Upper lobe of left lung (tissue), 6 donors: ENCODE data around the gene LAMC1. TPM values are rescaled to one million over a fixed set of nuclear protein-coding genes. Genes with fewer than 3 reads are reported as not detected.

Experiments
- ATAC-seq, 2 donors: fragments of 200-7000 bp; cut with Tn5 transposase; one replicate each; pipeline ENCODE4 v1.9.1; 2022; ENCODE audit warnings: mild to moderate bottlenecking in 2 of 2, moderate library complexity in 2 of 2; ENCODE audit not compliant: low FRiP score in 2 of 2
- DNase-seq, 2 donors: peaks; one replicate each; pipeline ENCODE4 v3.0.0-alpha.2; 2019 to 2020
- H3K27ac ChIP-seq, 4 donors: fragments of 200-600 bp; sonication (generic); one replicate each; pipeline ENCODE4 v1.5.1; 2016 to 2019
- H3K27me3 ChIP-seq, 4 donors: fragments of 200-600 bp; sonication (generic); one replicate each; pipeline ENCODE4 v1.5.1; 2017 to 2019
- H3K36me3 ChIP-seq, 4 donors: fragments of 200-600 bp; sonication (generic); one replicate each; pipeline ENCODE4 v1.5.1; 2016 to 2019
- H3K4me1 ChIP-seq, 4 donors: fragments of 200-600 bp; sonication (generic); one replicate each; pipeline ENCODE4 v1.5.1; 2018 to 2019
- H3K4me3 ChIP-seq, 4 donors: fragments of 200-600 bp; sonication (generic); one replicate each; pipeline ENCODE4 v1.5.1; 2017 to 2019; ENCODE audit warnings: mild to moderate bottlenecking in 2 of 4, moderate library complexity in 1 of 4
- H3K9me3 ChIP-seq, 4 donors: fragments of 200-600 bp; sonication (generic); one replicate each; pipeline ENCODE4 v1.5.1; 2018 to 2019
- EP300 ChIP-seq, 4 donors: sonication (generic); formaldehyde crosslinking; IDR thresholded peaks; one replicate each; pipeline ENCODE4 v1.5.1; 2017; ENCODE audit warnings: antibody characterized with exemption in 4 of 4, control low read depth in 2 of 4
- POLR2A ChIP-seq, 4 donors: fragments of 450-650 bp; IDR thresholded peaks; one replicate each; pipeline ENCODE4 v1.5.1; 2016 to 2017; ENCODE audit warnings: antibody characterized with exemption in 4 of 4, mild to moderate bottlenecking in 2 of 4
- POLR2AphosphoS5 ChIP-seq, 2 donors: sonication (generic); formaldehyde crosslinking; IDR thresholded peaks; one replicate each; pipeline ENCODE4 v1.5.1; 2017; ENCODE audit warnings: antibody characterized with exemption in 2 of 2
- WGBS, 2 donors: methylation state at CpG; one replicate each; pipeline ENCODE4 v1.1.5; 2017 to 2018; 5-methylcytosine and 5-hydroxymethylcytosine counted together
- total RNA-seq, 6 donors: library from RNA; depleted of rRNA in 4 of 6; stranded (reverse); fragments of >200 nt in 4 of 6; gene quantifications; one replicate each; pipeline versions ENCODE4 v1.1.0 to v1.2.1, GENCODE V29; 2016 to 2021
- TF ChIP-seq, protein P1 (sequence below), 6 experiments: fragments of 450-650 bp in 4 of 6; fragments of 200-600 bp in 2 of 6; sonication (generic) in 2 of 6; IDR thresholded peaks; one replicate each; pipeline ENCODE4 v1.5.1; 2016 to 2019; ENCODE audit warnings: antibody characterized with exemption in 6 of 6
- donor health status: DM: no; HTN: no; CAD: no; lungs with moderate emphysema.
- donor health status: DM: no; HTN: yes; CAD: no; lungs with severe emphysema.

LAMC1 gene
- total RNA-seq, 6 donors from 2014 or later = 92.0 to 232 (median 134) TPM

DNA sequence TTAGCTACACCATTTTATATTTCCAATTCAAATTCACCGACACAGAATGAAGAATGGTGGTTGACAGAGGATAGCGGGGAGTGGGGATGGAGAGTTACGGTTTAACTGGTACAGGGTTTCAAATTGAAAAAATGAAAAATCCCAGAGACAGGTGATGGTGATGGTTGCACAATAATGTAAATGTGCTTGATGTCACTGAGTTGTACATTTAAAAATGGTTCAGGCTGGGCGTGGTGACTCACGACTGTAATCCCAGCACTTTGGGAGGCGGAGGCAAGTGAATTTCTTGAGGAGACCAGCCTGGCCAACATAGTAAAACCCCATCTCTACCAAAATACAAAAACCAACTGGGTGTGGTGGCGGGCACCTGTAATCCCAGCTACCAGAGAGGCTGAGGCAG lies 39.1 kb upstream of the LAMC1 start:
- 85 to 90% methylated on average over 7 of the region's 7 CpGs for WGBS, 2 donors
- ATAC-seq = no peak

GRCh38 chr1:182984621-182985020 lies 38.6 kb upstream of the LAMC1 start:
- Histone ChIP-seq H3K27me3 (no peaks in the 10 kb centered on the region), H3K36me3 (no peaks in the 10 kb centered on the region)
- ATAC-seq = no peak

More for the DNA sequence above, 39.1 kb upstream of the LAMC1 start:
- Histone ChIP-seq H3K27ac (no peak overlapping the region), H3K4me1 (no peaks in the 10 kb centered on the region), H3K36me3 (no peaks in the 10 kb centered on the region), H3K4me3 (no peak overlapping the region), H3K27me3 (no peaks in the 10 kb centered on the region), H3K9me3 (no peaks in the 10 kb centered on the region)
- no peak for DNase-seq
- TF ChIP-seq POLR2AphosphoS5 (IDR thresholded peaks at IDR 0.05) = no peak
- no peak for TF ChIP-seq POLR2A (IDR thresholded peaks at IDR 0.05)
- TF ChIP-seq, protein P1, sequence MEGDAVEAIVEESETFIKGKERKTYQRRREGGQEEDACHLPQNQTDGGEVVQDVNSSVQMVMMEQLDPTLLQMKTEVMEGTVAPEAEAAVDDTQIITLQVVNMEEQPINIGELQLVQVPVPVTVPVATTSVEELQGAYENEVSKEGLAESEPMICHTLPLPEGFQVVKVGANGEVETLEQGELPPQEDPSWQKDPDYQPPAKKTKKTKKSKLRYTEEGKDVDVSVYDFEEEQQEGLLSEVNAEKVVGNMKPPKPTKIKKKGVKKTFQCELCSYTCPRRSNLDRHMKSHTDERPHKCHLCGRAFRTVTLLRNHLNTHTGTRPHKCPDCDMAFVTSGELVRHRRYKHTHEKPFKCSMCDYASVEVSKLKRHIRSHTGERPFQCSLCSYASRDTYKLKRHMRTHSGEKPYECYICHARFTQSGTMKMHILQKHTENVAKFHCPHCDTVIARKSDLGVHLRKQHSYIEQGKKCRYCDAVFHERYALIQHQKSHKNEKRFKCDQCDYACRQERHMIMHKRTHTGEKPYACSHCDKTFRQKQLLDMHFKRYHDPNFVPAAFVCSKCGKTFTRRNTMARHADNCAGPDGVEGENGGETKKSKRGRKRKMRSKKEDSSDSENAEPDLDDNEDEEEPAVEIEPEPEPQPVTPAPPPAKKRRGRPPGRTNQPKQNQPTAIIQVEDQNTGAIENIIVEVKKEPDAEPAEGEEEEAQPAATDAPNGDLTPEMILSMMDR (IDR thresholded peaks at IDR 0.05) = no peak
- TF ChIP-seq EP300 (IDR thresholded peaks at IDR 0.05) = no peak

GRCh38 chr1:182985876-182986275 lies 37.3 kb upstream of the LAMC1 start:
- no peak overlapping the region for H3K27ac ChIP-seq
- H3K4me1 ChIP-seq = no peaks in the 10 kb centered on the region
- DNase-seq (no peak), ATAC-seq (no peak)
- H3K9me3 ChIP-seq = no peaks in the 10 kb centered on the region
- H3K36me3 ChIP-seq = no peaks in the 10 kb centered on the region
- TF ChIP-seq EP300 (IDR thresholded peaks at IDR 0.05) (no peak), POLR2A (IDR thresholded peaks at IDR 0.05) (no peak), POLR2AphosphoS5 (IDR thresholded peaks at IDR 0.05) (no peak)
- TF ChIP-seq, protein P1 (IDR thresholded peaks at IDR 0.05) = no peak
- WGBS, 2 donors = 93 to 100% methylated on average over 1 of the region's 1 CpG
- no peaks in the 10 kb centered on the region for H3K27me3 ChIP-seq
- no peak overlapping the region for H3K4me3 ChIP-seq

More at GRCh38 chr1:182984621-182985020, 38.6 kb upstream of the LAMC1 start:
- DNase-seq = no peak
- no peaks in the 10 kb centered on the region for H3K9me3 ChIP-seq
- WGBS, 2 donors = 94 to 97% methylated on average over 1 of the region's 1 CpG
- H3K4me3 ChIP-seq = no peak overlapping the region
- TF ChIP-seq POLR2A (IDR thresholded peaks at IDR 0.05) = no peak
- no peak for TF ChIP-seq EP300 (IDR thresholded peaks at IDR 0.05)
- TF ChIP-seq, protein P1 (IDR thresholded peaks at IDR 0.05) = no peak
- TF ChIP-seq POLR2AphosphoS5 (IDR thresholded peaks at IDR 0.05) = no peak
- no peak overlapping the region for H3K27ac ChIP-seq
- no peaks in the 10 kb centered on the region for H3K4me1 ChIP-seq

- WGBS, 2 donors = 83 to 85% methylated on average over 7 of the region's 7 CpGs
- TF ChIP-seq POLR2AphosphoS5 (IDR thresholded peaks at IDR 0.05) = no peak
- TF ChIP-seq, protein P1 (IDR thresholded peaks at IDR 0.05) = no peak
- TF ChIP-seq EP300 (IDR thresholded peaks at IDR 0.05) = no peak
- no peak for TF ChIP-seq POLR2A (IDR thresholded peaks at IDR 0.05)
- DNase-seq (no peak), ATAC-seq (peak in 1 of 2 donors; percentile 78)
- H3K9me3 ChIP-seq = no peaks in the 10 kb centered on the region
- H3K27ac ChIP-seq = no peak overlapping the region
- H3K4me3 ChIP-seq = no peak overlapping the region
- H3K4me1 ChIP-seq = no peaks in the 10 kb centered on the region
- no peaks in the 10 kb centered on the region for H3K27me3 ChIP-seq
- H3K36me3 ChIP-seq = no peaks in the 10 kb centered on the region
Observed at GRCh38 chr1:182990413-182991144, 32.6 kb upstream of the LAMC1 start.

DNA sequence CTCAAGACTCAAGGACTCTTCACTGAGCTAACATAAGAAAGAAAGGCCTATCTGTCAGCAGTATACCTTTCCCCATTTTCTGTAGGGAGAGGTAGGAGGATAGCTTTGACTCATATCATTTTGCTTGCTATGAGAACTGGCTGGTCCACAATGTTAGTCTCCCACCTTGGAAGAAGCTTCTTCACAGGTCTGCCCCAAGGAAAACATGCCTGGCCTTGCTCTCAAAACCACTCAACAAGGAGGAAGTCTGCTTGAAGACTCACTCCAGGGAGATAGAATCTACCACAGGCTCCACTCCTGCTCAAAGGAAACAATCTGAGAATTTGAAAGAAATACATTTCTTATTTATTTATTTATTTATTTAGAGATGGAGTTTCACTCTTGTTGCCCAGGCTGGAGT lies 29.5 kb upstream of the LAMC1 start:
- ATAC-seq = no peak
- no peaks in the 10 kb centered on the region for H3K27me3 ChIP-seq
- H3K36me3 ChIP-seq = no peaks in the 10 kb centered on the region
- TF ChIP-seq EP300 (IDR thresholded peaks at IDR 0.05) = no peak
- no peak for TF ChIP-seq POLR2AphosphoS5 (IDR thresholded peaks at IDR 0.05)
- TF ChIP-seq, protein P1 (IDR thresholded peaks at IDR 0.05) = no peak
- no peak for TF ChIP-seq POLR2A (IDR thresholded peaks at IDR 0.05)
- no peak overlapping the region for H3K4me3 ChIP-seq
- H3K4me1 ChIP-seq = no peaks in the 10 kb centered on the region
- H3K27ac ChIP-seq = no peak overlapping the region
- DNase-seq = no peak
- no peaks in the 10 kb centered on the region for H3K9me3 ChIP-seq
